ENCODE measurements around the gene LRCH4.
A peak's percentile ranks its signal among the peaks of the same experiment; 100 is the strongest.

Gene LRCH4

GRCh38 chr7:100621554-100621953, 35.6 kb upstream of the LRCH4 start:
- H3K9me3 ChIP-seq (ENCODE audit: control insufficient read depth in 5 of 5, low read length in 5 of 5), result no peaks in the 10 kb centered on the region
- no peak overlapping the region for H3K9ac ChIP-seq (ENCODE audit: low read length in 5 of 5)
- H3K27ac ChIP-seq (ENCODE audit: low read depth, low read length), result no peak overlapping the region

GRCh38 chr7:100620804-100621203, 34.9 kb upstream of the LRCH4 start:
- H3K4me3 ChIP-seq (ENCODE audit: low read depth in 1 of 5, low read length in 5 of 5), result no peak overlapping the region
- H3K36me3 ChIP-seq (ENCODE audit: control insufficient read depth in 5 of 5, insufficient read depth in 5 of 5, low read length in 5 of 5), result peaks cover 0 to 3% (median 2%) of the 10 kb centered on the region in 5 donors
- no peaks in the 10 kb centered on the region for H3K4me1 ChIP-seq (ENCODE audit: control insufficient read depth in 5 of 5, insufficient read depth in 5 of 5, low read length in 5 of 5)
- no peak overlapping the region for H3K9ac ChIP-seq (ENCODE audit: low read length in 5 of 5)
- no peak overlapping the region for H3K27ac ChIP-seq (ENCODE audit: low read depth, low read length)
- peaks cover 0 to 3% (median under 1%) of the 10 kb centered on the region in 5 donors for H3K27me3 ChIP-seq (ENCODE audit: control insufficient read depth in 5 of 5, insufficient read depth in 4 of 5, low read length in 5 of 5)
- H3K9me3 ChIP-seq (ENCODE audit: control insufficient read depth in 5 of 5, low read length in 5 of 5), result no peaks in the 10 kb centered on the region

More at GRCh38 chr7:100621554-100621953, 35.6 kb upstream of the LRCH4 start:
- peaks cover 0 to 4% (median 3%) of the 10 kb centered on the region in 5 donors for H3K4me1 ChIP-seq (ENCODE audit: control insufficient read depth in 5 of 5, insufficient read depth in 5 of 5, low read length in 5 of 5)
- H3K36me3 ChIP-seq (ENCODE audit: control insufficient read depth in 5 of 5, insufficient read depth in 5 of 5, low read length in 5 of 5), result peaks cover 0 to 3% (median 1%) of the 10 kb centered on the region in 5 donors
- H3K4me3 ChIP-seq (ENCODE audit: low read depth in 1 of 5, low read length in 5 of 5), result no peak overlapping the region
- H3K27me3 ChIP-seq (ENCODE audit: control insufficient read depth in 5 of 5, insufficient read depth in 4 of 5, low read length in 5 of 5), result peaks cover 0 to 6% (median 3%) of the 10 kb centered on the region in 5 donors

GRCh38 chr7:100620239-100620638, 34.3 kb upstream of the LRCH4 start:
- no peaks in the 10 kb centered on the region for H3K4me1 ChIP-seq (ENCODE audit: control insufficient read depth in 5 of 5, insufficient read depth in 5 of 5, low read length in 5 of 5)

GRCh38 chr7:100614308-100614861, 28.5 kb upstream of the LRCH4 start:
- H3K36me3 ChIP-seq (ENCODE audit: control insufficient read depth in 5 of 5, insufficient read depth in 5 of 5, low read length in 5 of 5), result peaks cover 0 to 6% (median 0%) of the 10 kb centered on the region in 5 donors
- H3K9me3 ChIP-seq (ENCODE audit: control insufficient read depth in 5 of 5, low read length in 5 of 5), result no peaks in the 10 kb centered on the region
- peaks cover 3 to 20% (median 15%) of the 10 kb centered on the region in 5 donors for H3K4me1 ChIP-seq (ENCODE audit: control insufficient read depth in 5 of 5, insufficient read depth in 5 of 5, low read length in 5 of 5)
- H3K27ac ChIP-seq (ENCODE audit: low read depth, low read length), result no peak overlapping the region
- no peak overlapping the region for H3K4me3 ChIP-seq (ENCODE audit: low read depth in 1 of 5, low read length in 5 of 5)
- no peak overlapping the region for H3K9ac ChIP-seq (ENCODE audit: low read length in 5 of 5)
- no peaks in the 10 kb centered on the region for H3K27me3 ChIP-seq (ENCODE audit: control insufficient read depth in 5 of 5, insufficient read depth in 4 of 5, low read length in 5 of 5)

More at GRCh38 chr7:100620239-100620638, 34.3 kb upstream of the LRCH4 start:
- Histone ChIP-seq H3K9me3 (ENCODE audit: control insufficient read depth in 5 of 5, low read length in 5 of 5) (no peaks in the 10 kb centered on the region), H3K4me3 (ENCODE audit: low read depth in 1 of 5, low read length in 5 of 5) (no peak overlapping the region), H3K27me3 (ENCODE audit: control insufficient read depth in 5 of 5, insufficient read depth in 4 of 5, low read length in 5 of 5) (peaks cover 0 to under 1% (median 0%) of the 10 kb centered on the region in 5 donors), H3K36me3 (ENCODE audit: control insufficient read depth in 5 of 5, insufficient read depth in 5 of 5, low read length in 5 of 5) (peaks cover 0 to 4% (median 2%) of the 10 kb centered on the region in 5 donors), H3K27ac (ENCODE audit: low read depth, low read length) (no peak overlapping the region), H3K9ac (ENCODE audit: low read length in 5 of 5) (no peak overlapping the region)

GRCh38 chr7:100613412-100614175, 27.7 kb upstream of the LRCH4 start:
- Histone ChIP-seq H3K9ac (ENCODE audit: low read length in 5 of 5) (peak overlapping the region in 3 of 5 donors; percentile 70 to 90 (median 76)), H3K9me3 (ENCODE audit: control insufficient read depth in 5 of 5, low read length in 5 of 5) (no peaks in the 10 kb centered on the region), H3K27me3 (ENCODE audit: control insufficient read depth in 5 of 5, insufficient read depth in 4 of 5, low read length in 5 of 5) (no peaks in the 10 kb centered on the region), H3K27ac (ENCODE audit: low read depth, low read length) (no peak overlapping the region), H3K4me1 (ENCODE audit: control insufficient read depth in 5 of 5, insufficient read depth in 5 of 5, low read length in 5 of 5) (peaks cover 3 to 20% (median 15%) of the 10 kb centered on the region in 5 donors), H3K36me3 (ENCODE audit: control insufficient read depth in 5 of 5, insufficient read depth in 5 of 5, low read length in 5 of 5) (peaks cover 0 to 6% (median 0%) of the 10 kb centered on the region in 5 donors), H3K4me3 (ENCODE audit: low read depth in 1 of 5, low read length in 5 of 5) (peak overlapping the region in 4 of 5 donors; percentile 55 to 88 (median 80))

- H3K4me1 ChIP-seq (ENCODE audit: control insufficient read depth in 5 of 5, insufficient read depth in 5 of 5, low read length in 5 of 5), result peaks cover 3 to 20% (median 15%) of the 10 kb centered on the region in 5 donors
- H3K9ac ChIP-seq (ENCODE audit: low read length in 5 of 5), result peak overlapping the region; percentile 48 to 90 (median 76)
- H3K9me3 ChIP-seq (ENCODE audit: control insufficient read depth in 5 of 5, low read length in 5 of 5), result no peaks in the 10 kb centered on the region
- H3K27me3 ChIP-seq (ENCODE audit: control insufficient read depth in 5 of 5, insufficient read depth in 4 of 5, low read length in 5 of 5), result no peaks in the 10 kb centered on the region
- peaks cover 0 to 6% (median 0%) of the 10 kb centered on the region in 5 donors for H3K36me3 ChIP-seq (ENCODE audit: control insufficient read depth in 5 of 5, insufficient read depth in 5 of 5, low read length in 5 of 5)
- H3K4me3 ChIP-seq (ENCODE audit: low read depth in 1 of 5, low read length in 5 of 5), result peak overlapping the region; percentile 55 to 88 (median 82)
- H3K27ac ChIP-seq (ENCODE audit: low read depth, low read length), result peak overlapping the region; percentile 84
Observed at GRCh38 chr7:100612730-100613390, 26.9 kb upstream of the LRCH4 start.

- peak within 1 kb of the TSS; percentile 84 for H3K27ac ChIP-seq (ENCODE audit: low read depth, low read length)
- no peaks in the 10 kb centered on the region for H3K27me3 ChIP-seq (ENCODE audit: control insufficient read depth in 5 of 5, insufficient read depth in 4 of 5, low read length in 5 of 5)
- no peaks in the 10 kb centered on the region for H3K9me3 ChIP-seq (ENCODE audit: control insufficient read depth in 5 of 5, low read length in 5 of 5)
- peaks cover 3 to 20% (median 15%) of the 10 kb centered on the region in 5 donors for H3K4me1 ChIP-seq (ENCODE audit: control insufficient read depth in 5 of 5, insufficient read depth in 5 of 5, low read length in 5 of 5)
- peak within 1 kb of the TSS; percentile 77 to 90 (median 83) for H3K4me3 ChIP-seq (ENCODE audit: low read depth in 1 of 5, low read length in 5 of 5)
- peaks cover 0 to 8% (median 2%) of the 10 kb centered on the region in 5 donors for H3K36me3 ChIP-seq (ENCODE audit: control insufficient read depth in 5 of 5, insufficient read depth in 5 of 5, low read length in 5 of 5)
- peak within 1 kb of the TSS; percentile 70 to 90 (median 76) for H3K9ac ChIP-seq (ENCODE audit: low read length in 5 of 5)
Observed at GRCh38 chr7:100611983-100612729, 26.2 kb upstream of the LRCH4 start, which contains the start of gene MOSPD3. TSS of gene MOSPD3 (plus strand) at chr7:100612540. CDS start at chr7:100612792, 252 bp downstream.

- Histone ChIP-seq H3K9ac (ENCODE audit: low read length in 5 of 5) (no peak overlapping the region), H3K9me3 (ENCODE audit: control insufficient read depth in 5 of 5, low read length in 5 of 5) (no peaks in the 10 kb centered on the region), H3K27ac (ENCODE audit: low read depth, low read length) (no peak overlapping the region), H3K4me3 (ENCODE audit: low read depth in 1 of 5, low read length in 5 of 5) (no peak overlapping the region), H3K27me3 (ENCODE audit: control insufficient read depth in 5 of 5, insufficient read depth in 4 of 5, low read length in 5 of 5) (no peaks in the 10 kb centered on the region), H3K36me3 (ENCODE audit: control insufficient read depth in 5 of 5, insufficient read depth in 5 of 5, low read length in 5 of 5) (peaks cover 0 to 8% (median 3%) of the 10 kb centered on the region in 5 donors), H3K4me1 (ENCODE audit: control insufficient read depth in 5 of 5, insufficient read depth in 5 of 5, low read length in 5 of 5) (peaks cover 3 to 29% (median 22%) of the 10 kb centered on the region in 5 donors)
Observed at GRCh38 chr7:100609958-100610357, 24.0 kb upstream of the LRCH4 start.

- no peak overlapping the region for H3K9ac ChIP-seq (ENCODE audit: low read length in 5 of 5)
- no peaks in the 10 kb centered on the region for H3K9me3 ChIP-seq (ENCODE audit: control insufficient read depth in 5 of 5, low read length in 5 of 5)
- H3K27me3 ChIP-seq (ENCODE audit: control insufficient read depth in 5 of 5, insufficient read depth in 4 of 5, low read length in 5 of 5), result peaks cover 0 to 3% (median 0%) of the 10 kb centered on the region in 5 donors
- H3K4me1 ChIP-seq (ENCODE audit: control insufficient read depth in 5 of 5, insufficient read depth in 5 of 5, low read length in 5 of 5), result peaks cover 1 to 34% (median 28%) of the 10 kb centered on the region in 5 donors
- H3K4me3 ChIP-seq (ENCODE audit: low read depth in 1 of 5, low read length in 5 of 5), result no peak overlapping the region
- no peak overlapping the region for H3K27ac ChIP-seq (ENCODE audit: low read depth, low read length)
- peaks cover 0 to 8% (median 0%) of the 10 kb centered on the region in 5 donors for H3K36me3 ChIP-seq (ENCODE audit: control insufficient read depth in 5 of 5, insufficient read depth in 5 of 5, low read length in 5 of 5)
Observed at GRCh38 chr7:100607111-100607510, 21.2 kb upstream of the LRCH4 start.

Data from subcutaneous abdominal adipose tissue (tissue), 5 donors.